Loucy (cell line): ENCODE data around the gene CROCC2.

ENCODE experiments used
- H2AFZ ChIP-seq: fragments of 200-600 bp; sonication (generic); 2 replicates; pipeline ENCODE4 v1.6.0; 2016; ENCODE audit warnings: antibody characterized with exemption, mild to moderate bottlenecking, low read length, moderate library complexity
- H3F3A ChIP-seq: fragments of 200-600 bp; 2 replicates; pipeline ENCODE4 v1.6.0; 2016; ENCODE audit warnings: antibody characterized with exemption, low read depth, mild to moderate bottlenecking
- H3K27me3 ChIP-seq: fragments of 200-600 bp; sonication (generic); 2 replicates; pipeline ENCODE4 v1.6.1; 2014; ENCODE audit warnings: low read length, mild to moderate bottlenecking; ENCODE audit not compliant: insufficient read depth, poor library complexity, severe bottlenecking
- H3K36me3 ChIP-seq: fragments of 200-600 bp; sonication (generic); 2 replicates; pipeline ENCODE4 v1.6.1; 2016; ENCODE audit warnings: low read length; ENCODE audit not compliant: insufficient read depth
- H3K4me1 ChIP-seq: fragments of 200-600 bp; sonication (generic); 2 replicates; pipeline ENCODE4 v1.5.1; 2014; ENCODE audit warnings: low read length, mild to moderate bottlenecking; ENCODE audit not compliant: insufficient read depth, poor library complexity, severe bottlenecking
- H3K4me2 ChIP-seq: fragments of 200-600 bp; sonication (generic); 2 replicates; pipeline ENCODE4 v1.6.0; 2014; ENCODE audit warnings: antibody characterized with exemption, low read length, low read depth, mild to moderate bottlenecking; ENCODE audit not compliant: poor library complexity, severe bottlenecking
- H3K4me3 ChIP-seq: fragments of 200-600 bp; sonication (generic); 2 replicates; pipeline ENCODE4 v1.5.1; 2014; ENCODE audit warnings: low read length, mild to moderate bottlenecking, mixed read lengths; ENCODE audit not compliant: poor library complexity, severe bottlenecking
- H3K79me2 ChIP-seq: fragments of 200-600 bp; sonication (generic); 2 replicates; pipeline ENCODE4 v1.6.1; 2014; ENCODE audit warnings: low read length; ENCODE audit not compliant: insufficient read depth
- H3K9ac ChIP-seq: fragments of 200-600 bp; sonication (generic); 2 replicates; pipeline ENCODE4 v1.6.0; 2014; ENCODE audit warnings: mild to moderate bottlenecking, low read depth, low read length, moderate library complexity; ENCODE audit not compliant: poor library complexity, severe bottlenecking
- H3K9me2 ChIP-seq: fragments of 200-600 bp; sonication (generic); replicated peaks from 2 replicates; pipeline ENCODE4 v1.6.1; 2016; ENCODE audit warnings: low read depth, low read length, mixed read lengths
- H3K9me3 ChIP-seq: fragments of 200-600 bp; sonication (generic); 2 replicates; pipeline ENCODE4 v1.6.1; 2014; ENCODE audit warnings: mild to moderate bottlenecking, antibody characterized with exemption, low read length, low read depth; ENCODE audit not compliant: insufficient read depth
- H4K20me1 ChIP-seq: fragments of 200-600 bp; sonication (generic); 2 replicates; pipeline ENCODE4 v1.6.0; 2014; ENCODE audit warnings: antibody characterized with exemption, low read length, mild to moderate bottlenecking; ENCODE audit not compliant: insufficient read depth, poor library complexity, severe bottlenecking
- EZH2phosphoT487 ChIP-seq: fragments of 200-600 bp; IDR thresholded peaks from 2 replicates; pipeline ENCODE4 v1.6.1; 2018; ENCODE audit warnings: antibody characterized with exemption, mild to moderate bottlenecking, moderate library complexity, borderline replicate concordance
- TF ChIP-seq, protein P1 (sequence below): fragments of 200-600 bp; sonication (generic); conservative IDR thresholded peaks from 2 replicates; pipeline ENCODE4 v1.5.1; 2014; ENCODE audit warnings: mild to moderate bottlenecking, antibody characterized with exemption, low read length

The CROCC2 gene

DNA sequence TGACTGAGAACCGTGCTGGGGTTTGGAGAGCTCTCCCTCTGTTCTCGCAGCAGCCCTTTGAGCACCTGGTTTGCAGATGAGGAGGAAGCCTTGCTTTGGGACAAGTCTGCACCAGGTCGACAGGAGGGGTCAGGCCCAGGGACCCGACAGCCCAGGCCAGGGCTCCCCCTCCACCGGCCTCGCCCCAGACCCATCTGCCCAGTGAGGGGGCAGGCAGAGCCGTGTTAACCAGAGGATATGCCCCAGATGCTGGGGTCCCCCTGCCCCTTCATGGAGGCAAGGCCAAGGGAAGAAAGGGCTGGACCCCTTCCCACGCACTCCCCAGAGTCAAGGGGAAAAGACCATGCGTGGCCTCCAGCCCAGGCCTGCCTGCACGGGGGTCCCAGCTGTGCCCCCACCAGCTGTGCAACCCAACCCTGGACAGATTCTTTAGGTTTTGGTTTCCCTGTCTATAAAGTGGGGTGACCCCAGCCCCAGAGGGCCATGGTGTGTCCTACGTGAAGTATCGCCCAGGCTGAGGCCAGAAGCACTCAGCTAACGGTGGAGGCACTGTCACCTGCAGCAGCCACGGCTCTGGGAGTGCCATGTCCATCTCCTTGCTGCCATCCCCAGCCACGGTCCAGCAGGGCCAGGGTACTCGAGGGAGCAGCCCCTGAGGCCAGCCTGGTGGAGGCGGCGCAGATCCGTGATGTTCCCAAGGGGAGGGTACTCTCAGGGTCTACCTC lies 87.5 kb downstream of the CROCC2 start:
- Histone ChIP-seq H3K9ac (no peak overlapping the region), H3K36me3 (no peaks in the 10 kb centered on the region), H3K4me3 (no peak overlapping the region), H3K4me1 (no peaks in the 10 kb centered on the region), H3K27me3 (no peaks in the 10 kb centered on the region), H2AFZ (no peak overlapping the region), H3F3A (no peaks in the 10 kb centered on the region), H3K79me2 (no peaks in the 10 kb centered on the region), H3K9me2 (no peaks in the 10 kb centered on the region), H3K9me3 (no peaks in the 10 kb centered on the region), H3K4me2 (no peak overlapping the region), H4K20me1 (no peaks in the 10 kb centered on the region)
- TF ChIP-seq EZH2phosphoT487 = no peak
- TF ChIP-seq, protein P1, sequence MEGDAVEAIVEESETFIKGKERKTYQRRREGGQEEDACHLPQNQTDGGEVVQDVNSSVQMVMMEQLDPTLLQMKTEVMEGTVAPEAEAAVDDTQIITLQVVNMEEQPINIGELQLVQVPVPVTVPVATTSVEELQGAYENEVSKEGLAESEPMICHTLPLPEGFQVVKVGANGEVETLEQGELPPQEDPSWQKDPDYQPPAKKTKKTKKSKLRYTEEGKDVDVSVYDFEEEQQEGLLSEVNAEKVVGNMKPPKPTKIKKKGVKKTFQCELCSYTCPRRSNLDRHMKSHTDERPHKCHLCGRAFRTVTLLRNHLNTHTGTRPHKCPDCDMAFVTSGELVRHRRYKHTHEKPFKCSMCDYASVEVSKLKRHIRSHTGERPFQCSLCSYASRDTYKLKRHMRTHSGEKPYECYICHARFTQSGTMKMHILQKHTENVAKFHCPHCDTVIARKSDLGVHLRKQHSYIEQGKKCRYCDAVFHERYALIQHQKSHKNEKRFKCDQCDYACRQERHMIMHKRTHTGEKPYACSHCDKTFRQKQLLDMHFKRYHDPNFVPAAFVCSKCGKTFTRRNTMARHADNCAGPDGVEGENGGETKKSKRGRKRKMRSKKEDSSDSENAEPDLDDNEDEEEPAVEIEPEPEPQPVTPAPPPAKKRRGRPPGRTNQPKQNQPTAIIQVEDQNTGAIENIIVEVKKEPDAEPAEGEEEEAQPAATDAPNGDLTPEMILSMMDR = no peak

DNA sequence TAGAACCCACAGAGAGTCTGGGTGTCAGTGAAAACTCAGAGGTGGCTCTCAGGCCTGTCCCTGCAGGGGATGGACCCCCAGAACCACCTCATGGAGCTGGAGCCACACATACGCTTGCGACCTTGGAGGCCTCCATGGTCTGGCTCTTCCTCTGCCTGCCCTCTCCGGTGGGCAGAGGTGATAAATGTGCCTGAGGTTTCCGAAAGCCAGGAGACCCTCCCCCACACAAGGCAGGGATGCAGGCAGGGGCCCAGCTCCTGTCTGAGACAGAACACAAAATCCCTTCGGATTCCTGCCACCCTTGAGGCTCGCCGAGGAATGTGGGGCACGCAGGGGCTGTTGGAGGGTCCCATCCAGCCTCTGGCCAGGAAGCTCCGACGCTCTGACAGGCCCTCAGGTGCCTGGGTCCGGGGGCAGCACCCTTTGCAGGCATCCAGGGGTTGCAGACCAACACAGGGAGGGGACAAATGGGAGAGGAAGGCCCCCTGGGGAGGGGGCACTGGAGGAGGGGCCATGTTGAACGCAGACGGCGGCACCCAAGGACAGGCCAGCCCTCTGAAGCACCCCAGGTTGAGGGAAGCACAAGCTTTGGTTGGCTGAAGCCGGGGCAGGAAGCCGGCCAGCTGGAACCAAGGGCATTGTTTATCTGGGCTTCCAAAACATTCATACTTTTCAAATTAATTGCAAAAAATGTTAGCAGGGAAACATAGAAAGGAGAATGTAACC lies 88.2 kb downstream of the CROCC2 start:
- Histone ChIP-seq H2AFZ (no peak overlapping the region), H3K79me2 (no peaks in the 10 kb centered on the region), H3K4me2 (no peak overlapping the region), H3K9me3 (no peaks in the 10 kb centered on the region), H3K4me3 (no peak overlapping the region), H3K36me3 (no peaks in the 10 kb centered on the region), H3F3A (no peaks in the 10 kb centered on the region), H4K20me1 (no peaks in the 10 kb centered on the region), H3K4me1 (no peaks in the 10 kb centered on the region), H3K9ac (no peak overlapping the region), H3K9me2 (no peaks in the 10 kb centered on the region), H3K27me3 (no peaks in the 10 kb centered on the region)
- TF ChIP-seq, protein P1 = no peak
- TF ChIP-seq EZH2phosphoT487 = no peak

DNA sequence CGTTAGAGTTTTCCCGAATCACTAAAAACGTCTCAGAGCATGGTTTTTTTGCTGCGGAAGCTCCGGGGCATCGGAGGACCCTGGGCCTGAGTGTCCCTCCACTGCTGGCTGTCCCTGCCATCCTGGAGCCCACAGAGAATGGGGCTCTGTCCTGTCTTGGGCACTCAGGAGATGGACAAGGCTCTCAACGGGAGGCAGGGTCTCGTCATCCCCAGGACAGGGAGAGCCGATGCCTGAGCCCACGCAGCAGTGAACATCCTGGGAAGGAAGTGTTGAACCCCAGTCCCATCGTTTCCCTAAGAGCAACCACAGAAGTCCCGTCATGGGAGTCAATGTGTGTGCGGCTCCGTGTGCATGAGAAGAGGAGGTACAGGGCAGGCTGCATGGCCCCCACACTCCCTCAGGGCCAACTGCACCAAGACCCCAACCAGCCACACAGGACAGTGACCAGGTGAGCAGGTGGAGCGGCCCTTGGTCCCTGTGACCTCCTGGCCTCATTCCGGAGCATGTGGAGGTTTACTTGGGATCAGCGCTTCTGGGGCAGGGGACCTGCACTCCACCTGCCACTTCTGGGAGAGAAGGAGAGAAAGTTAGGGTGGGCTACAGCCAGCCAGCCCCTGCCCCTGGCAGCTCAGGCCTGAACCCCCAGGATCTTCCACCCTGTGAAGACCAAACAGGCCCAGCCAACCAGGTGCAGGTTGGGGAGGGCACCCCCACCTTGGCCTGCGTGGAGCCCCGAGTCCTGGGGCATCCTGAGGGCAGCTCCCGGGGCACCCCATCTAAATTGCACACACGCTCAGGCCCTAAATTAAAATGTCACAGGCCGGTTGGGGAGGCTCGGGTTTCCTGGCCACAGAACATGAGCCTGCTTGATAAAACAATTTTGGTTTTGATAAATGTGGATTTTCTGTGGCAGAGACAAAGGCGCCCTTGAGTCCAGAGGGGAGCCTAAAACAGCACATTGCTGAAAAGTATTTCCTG lies 89.2 kb downstream of the CROCC2 start:
- Histone ChIP-seq H3K36me3 (no peaks in the 10 kb centered on the region), H3K4me2 (no peak overlapping the region), H3K9me3 (no peaks in the 10 kb centered on the region; the same call in 1 of the 2 replicates), H3K9me2 (no peaks in the 10 kb centered on the region), H3K4me3 (no peak overlapping the region), H3K4me1 (no peaks in the 10 kb centered on the region), H3K27me3 (no peaks in the 10 kb centered on the region), H2AFZ (no peak overlapping the region), H3F3A (no peaks in the 10 kb centered on the region), H3K79me2 (no peaks in the 10 kb centered on the region), H3K9ac (no peak overlapping the region), H4K20me1 (no peaks in the 10 kb centered on the region)
- TF ChIP-seq EZH2phosphoT487 = no peak
- TF ChIP-seq, protein P1 = no peak
